GM18526 (cell line): ENCODE measurements around the gene GPR146.
A peak's percentile ranks its signal among the peaks of the same experiment; 100 is the strongest.

Experiments used
- POLR2A ChIP-seq: IDR thresholded peaks from 3 replicates; pipeline ENCODE4 v1.6.1; 2011; ENCODE audit not compliant: insufficient read length; ENCODE audit errors: extremely low read depth

Gene GPR146

GRCh38 chr7:1044189-1045068 lies at the start of gene GPR146:
GPR146 (plus strand) TSS chr7:1044546; CDS start chr7:1057516, 12,970 bp downstream.
- peak; percentile 36 for TF ChIP-seq POLR2A

GRCh38 chr7:994592-995308 lies 49.6 kb upstream of the GPR146 start:
- no peak for TF ChIP-seq POLR2A

GRCh38 chr7:995571-995970 lies 48.8 kb upstream of the GPR146 start:
- no peak for TF ChIP-seq POLR2A

GRCh38 chr7:996079-996872 lies 48.1 kb upstream of the GPR146 start:
- no peak for TF ChIP-seq POLR2A

- TF ChIP-seq POLR2A, result no peak
These were observed 46.6 kb upstream of the GPR146 start for GRCh38 chr7:997404-998395.

- no peak for TF ChIP-seq POLR2A
These were observed 45.0 kb upstream of the GPR146 start for GRCh38 chr7:999149-999879.

GRCh38 chr7:999941-1000935 lies 44.1 kb upstream of the GPR146 start:
- TF ChIP-seq POLR2A, result no peak

GRCh38 chr7:1004018-1004852 lies 40.1 kb upstream of the GPR146 start:
- TF ChIP-seq POLR2A, result no peak

GRCh38 chr7:1005303-1005702 lies 39.0 kb upstream of the GPR146 start:
- no peak for TF ChIP-seq POLR2A

- no peak for TF ChIP-seq POLR2A
These were observed 36.4 kb upstream of the GPR146 start for GRCh38 chr7:1007901-1008300.

GRCh38 chr7:1008733-1009363 lies 35.5 kb upstream of the GPR146 start:
- no peak for TF ChIP-seq POLR2A
